ENCODE measurements around the gene TRAF1. TPM values are rescaled to one million over a fixed set of nuclear protein-coding genes. Genes with fewer than 3 reads are reported as not detected.

TRAF1 gene
- total RNA-seq, 2 experiments from 2014 or later = 97.1 to 102 TPM

DNA sequence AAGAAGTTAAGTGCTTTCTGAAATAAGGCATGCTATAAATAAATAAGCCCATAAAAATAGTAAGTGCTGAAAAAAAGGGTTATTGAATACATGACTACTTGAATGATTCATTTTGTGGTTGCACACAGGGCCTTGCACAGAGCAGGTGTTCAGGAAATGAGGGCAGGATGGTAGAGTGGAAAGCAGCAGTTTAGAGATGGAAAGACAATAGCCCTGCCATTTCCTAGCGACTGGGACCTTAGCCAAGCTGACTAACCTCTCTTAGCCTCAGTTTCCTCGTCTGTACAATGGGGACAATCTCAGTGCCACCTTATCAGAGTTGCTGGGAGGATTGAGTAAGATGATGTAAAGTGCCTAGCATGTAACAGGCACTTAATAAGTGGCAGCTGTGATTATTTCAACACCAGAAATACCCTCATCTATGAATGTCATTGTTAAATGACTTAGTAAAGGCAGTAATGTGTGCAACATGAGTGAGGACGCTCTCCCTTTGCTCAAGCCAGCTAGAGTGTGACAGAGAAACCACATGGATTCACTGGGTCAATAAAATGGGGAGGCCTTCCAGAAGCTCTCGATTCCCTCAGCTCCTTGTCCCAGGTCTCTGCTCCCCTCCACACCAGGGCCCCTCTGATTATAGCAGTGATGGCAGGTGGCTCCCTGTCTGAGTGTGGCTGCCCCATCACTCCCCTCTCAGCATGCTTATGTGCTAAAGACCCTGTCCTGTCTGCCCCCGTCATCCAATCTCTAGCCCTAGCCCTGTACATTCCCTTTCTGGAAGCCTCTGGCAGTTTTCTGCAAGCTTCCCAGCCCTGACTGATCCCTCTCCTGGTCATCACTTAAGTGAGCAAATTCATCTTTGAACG, 33.6 kb downstream of the TRAF1 start:
- Mint-ChIP-seq H3K4me1 (peaks cover 73% of the 10 kb centered on the region), H3K36me3 (peaks cover 7% of the 10 kb centered on the region), H3K4me3 (peak overlapping the region; percentile 79), H3K27me3 (no peaks in the 10 kb centered on the region), H3K27ac (peak overlapping the region; percentile 98), H3K9me3 (no peaks in the 10 kb centered on the region)
- ATAC-seq (ENCODE audit: low read depth) (peak; percentile 44), DNase-seq (peak; percentile 39)
- POLR2A ChIA-PET = interaction anchor here (1.1 to 7.0 kb wide), 9 partner anchors 10 to 39 kb away, joined by 4 to 210 read pairs (median 27); partner anchors contain the start of genes PHF19 and TRAF1

DNA sequence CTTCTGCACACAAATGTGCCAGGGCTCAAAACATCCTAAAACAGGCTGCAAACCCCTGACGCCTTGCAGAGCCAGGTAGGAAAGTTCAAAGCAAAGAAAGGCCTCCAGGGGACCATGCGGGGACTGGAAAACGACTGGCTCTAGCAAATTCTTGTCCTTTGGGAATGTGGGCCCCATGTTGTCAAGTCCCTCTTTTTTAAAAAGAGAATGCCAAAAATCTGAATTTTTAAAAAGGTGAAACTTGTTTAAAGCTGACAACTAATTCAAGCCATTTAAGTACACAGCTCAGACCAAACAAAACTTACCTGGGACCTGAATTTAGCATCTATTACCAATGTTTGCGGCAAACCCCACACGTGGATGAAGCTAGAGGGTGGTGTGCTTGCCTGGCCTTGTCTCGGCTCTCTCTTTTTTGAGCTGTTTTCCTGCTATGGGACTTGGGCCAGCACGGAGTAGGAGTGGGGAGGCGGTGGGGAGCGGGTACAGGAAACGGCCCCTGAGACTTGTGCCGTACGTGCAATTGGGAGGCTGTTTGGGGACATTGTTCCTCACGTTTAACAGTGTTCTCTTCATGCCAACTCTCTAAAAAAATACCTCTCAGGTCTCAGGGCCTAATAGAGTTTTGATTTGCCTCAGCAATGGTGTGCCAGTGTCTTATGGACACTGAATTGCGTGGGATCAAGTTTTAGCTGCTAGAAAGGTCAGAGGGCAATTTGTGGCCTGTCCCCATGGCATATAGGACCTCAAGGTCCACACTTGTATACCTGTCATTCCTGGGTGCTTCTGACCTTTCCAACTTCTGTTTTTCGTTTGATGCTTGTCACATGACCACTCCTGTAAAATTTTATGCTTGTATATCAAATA, 34.5 kb downstream of the TRAF1 start:
- Mint-ChIP-seq H3K4me3 (peak overlapping the region; percentile 79), H3K36me3 (peaks cover 7% of the 10 kb centered on the region)
- POLR2A ChIA-PET = interaction anchor here (1.0 to 7.0 kb wide), 12 partner anchors 9 to 99 kb away, joined by 3 to 210 read pairs (median 21); partner anchors contain the start of genes FBXW2, PHF19 and TRAF1

DNA sequence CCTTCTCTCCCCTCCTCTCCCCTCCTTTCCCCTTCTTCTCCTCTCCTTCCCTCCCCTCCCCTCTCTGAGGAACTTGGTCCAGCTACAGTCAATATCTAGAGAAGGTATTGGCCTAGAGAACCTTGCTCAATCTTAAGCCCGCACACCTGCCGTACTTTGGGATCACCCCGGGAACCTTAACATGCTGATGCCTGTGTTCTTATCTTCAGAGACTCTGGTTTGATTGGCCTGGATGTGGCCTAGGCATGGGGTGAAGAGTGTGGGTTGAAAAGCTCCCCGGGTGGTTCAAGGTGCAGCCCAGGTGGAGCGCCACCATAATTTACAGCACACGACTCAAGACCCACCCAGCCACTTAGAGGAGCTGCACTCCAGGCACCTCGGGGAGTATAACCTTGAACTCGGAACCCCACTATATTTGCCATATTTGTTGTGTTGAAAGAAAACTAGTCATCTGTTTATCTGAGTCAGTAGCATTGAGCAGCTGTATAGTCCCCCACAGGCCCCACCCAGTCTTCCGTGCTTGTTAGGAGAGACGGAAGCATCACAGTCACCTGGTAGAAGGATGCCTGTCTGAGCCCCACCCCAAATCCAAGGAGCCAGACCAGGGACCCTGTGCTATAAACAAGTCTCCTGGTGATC, 35.2 kb downstream of the TRAF1 start:
- H3K27ac Mint-ChIP-seq = peak overlapping the region; percentile 98
- peak overlapping the region; percentile 79 for H3K4me3 Mint-ChIP-seq
- DNase-seq (peak; percentile 59), ATAC-seq (ENCODE audit: low read depth) (peak; percentile 68)
- H3K4me1 Mint-ChIP-seq = peaks cover 61% of the 10 kb centered on the region
- H3K9me3 Mint-ChIP-seq = no peaks in the 10 kb centered on the region
- POLR2A ChIA-PET = interaction anchor here (1.0 to 7.0 kb wide), 12 partner anchors 8 to 98 kb away, joined by 3 to 210 read pairs (median 21); partner anchors contain the start of genes FBXW2, PHF19 and TRAF1
- peaks cover 2% of the 10 kb centered on the region for H3K36me3 Mint-ChIP-seq
- no peaks in the 10 kb centered on the region for H3K27me3 Mint-ChIP-seq

More for the DNA sequence above, 34.5 kb downstream of the TRAF1 start:
- Mint-ChIP-seq H3K27me3 (no peaks in the 10 kb centered on the region), H3K9me3 (no peaks in the 10 kb centered on the region), H3K27ac (peak overlapping the region; percentile 98), H3K4me1 (peaks cover 67% of the 10 kb centered on the region)
- ATAC-seq (ENCODE audit: low read depth) (peak; percentile 6), DNase-seq (peak; percentile 56)

DNA sequence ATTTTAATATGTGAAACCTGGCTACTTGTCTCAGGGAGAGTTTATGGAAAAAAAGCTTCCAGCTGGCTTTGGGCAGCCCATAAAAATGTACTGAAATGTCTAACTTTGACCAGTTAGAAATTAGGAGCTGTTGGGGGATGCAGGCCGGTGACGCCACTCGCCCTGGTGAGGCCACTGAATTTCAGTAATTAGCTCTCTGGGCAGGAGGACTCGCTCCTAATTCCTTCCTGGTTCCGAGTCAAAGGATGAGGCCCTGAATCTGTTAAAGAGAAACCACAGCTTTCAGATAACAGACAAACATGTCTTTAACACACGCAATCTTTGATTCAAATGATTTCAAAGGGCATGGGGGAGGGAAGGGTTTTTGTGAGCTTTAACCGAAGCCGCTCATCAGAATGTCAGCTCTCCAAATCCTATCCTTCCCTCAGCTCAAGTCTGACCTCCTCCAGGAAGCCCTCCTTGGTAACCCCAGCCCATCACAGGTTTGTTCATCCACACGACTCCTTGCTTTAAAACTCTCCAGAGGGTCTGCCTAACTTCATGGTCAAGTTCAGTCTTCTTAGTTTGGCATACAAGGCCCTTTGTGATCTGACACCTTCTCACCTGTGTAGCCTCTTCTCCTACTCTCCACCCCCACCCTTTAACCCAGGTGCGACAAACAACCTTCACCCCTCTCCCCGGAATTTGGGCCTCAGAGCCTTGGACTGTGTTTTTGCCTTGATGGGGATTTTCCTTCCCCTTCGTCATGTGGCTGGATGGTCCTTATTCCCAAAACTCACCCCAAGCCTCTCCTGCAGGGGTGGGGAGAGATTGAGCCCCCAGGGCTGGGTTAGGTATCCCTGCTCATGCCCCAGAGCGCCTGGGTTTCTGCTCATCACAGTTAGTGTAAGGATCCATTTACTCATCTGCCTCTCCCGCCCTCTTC, 36.0 kb downstream of the TRAF1 start:
- no peaks in the 10 kb centered on the region for H3K27me3 Mint-ChIP-seq
- no peaks in the 10 kb centered on the region for H3K9me3 Mint-ChIP-seq
- ATAC-seq (ENCODE audit: low read depth) (peak; percentile 21), DNase-seq (peak; percentile 43)
- POLR2A ChIA-PET = interaction anchor here (0.7 to 7.0 kb wide), 16 partner anchors 7 to 279 kb away, joined by 3 to 210 read pairs (median 8); partner anchors contain the start of genes FBXW2, PHF19 and TRAF1
- H3K27ac Mint-ChIP-seq = peak overlapping the region; percentile 98
- peak overlapping the region; percentile 79 for H3K4me3 Mint-ChIP-seq
- peaks cover 6% of the 10 kb centered on the region for H3K36me3 Mint-ChIP-seq
- peaks cover 65% of the 10 kb centered on the region for H3K4me1 Mint-ChIP-seq

DNA sequence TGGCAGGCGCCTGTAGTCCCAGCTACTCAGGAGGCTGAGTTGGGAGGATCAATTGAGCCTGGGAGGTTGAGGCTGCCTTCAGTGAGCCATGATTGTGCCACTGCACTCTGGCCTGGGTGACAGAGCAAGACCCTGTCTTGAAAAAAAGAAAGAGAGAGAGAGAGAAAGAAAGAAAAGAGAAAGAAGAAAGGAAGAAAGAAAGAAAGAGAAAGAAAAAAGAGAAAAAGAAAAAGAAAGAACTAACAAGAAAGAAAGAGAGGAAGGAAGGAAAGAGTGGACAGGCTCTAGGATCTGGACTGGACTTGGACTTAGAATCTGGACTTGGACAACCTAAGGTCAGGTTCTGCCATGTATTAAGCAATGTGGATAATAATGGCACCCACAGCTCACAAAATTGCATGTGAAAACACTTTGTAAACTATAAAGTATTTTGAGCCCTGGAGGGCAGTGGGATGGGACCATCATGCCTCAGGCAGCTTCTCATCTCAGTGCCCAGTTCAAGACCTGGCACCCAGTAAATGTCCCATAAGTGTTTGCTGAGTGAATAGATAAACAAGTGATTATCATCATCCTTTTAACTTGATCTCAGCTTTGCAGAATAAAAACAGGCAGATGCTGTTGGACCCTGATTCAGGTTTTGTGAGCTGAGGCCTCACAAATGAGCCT, 36.9 kb downstream of the TRAF1 start:
- DNase-seq (no peak), ATAC-seq (ENCODE audit: low read depth) (no peak)
- H3K4me1 Mint-ChIP-seq = peaks cover 62% of the 10 kb centered on the region
- peak overlapping the region; percentile 79 for H3K4me3 Mint-ChIP-seq
- H3K27me3 Mint-ChIP-seq = no peaks in the 10 kb centered on the region
- no peaks in the 10 kb centered on the region for H3K9me3 Mint-ChIP-seq
- peak overlapping the region; percentile 98 for H3K27ac Mint-ChIP-seq
- peaks cover 6% of the 10 kb centered on the region for H3K36me3 Mint-ChIP-seq
- POLR2A ChIA-PET = interaction anchor here (0.7 to 7.0 kb wide), 13 partner anchors 13 to 278 kb away, joined by 3 to 210 read pairs (median 10); partner anchors contain the start of genes PHF19 and TRAF1

DNA sequence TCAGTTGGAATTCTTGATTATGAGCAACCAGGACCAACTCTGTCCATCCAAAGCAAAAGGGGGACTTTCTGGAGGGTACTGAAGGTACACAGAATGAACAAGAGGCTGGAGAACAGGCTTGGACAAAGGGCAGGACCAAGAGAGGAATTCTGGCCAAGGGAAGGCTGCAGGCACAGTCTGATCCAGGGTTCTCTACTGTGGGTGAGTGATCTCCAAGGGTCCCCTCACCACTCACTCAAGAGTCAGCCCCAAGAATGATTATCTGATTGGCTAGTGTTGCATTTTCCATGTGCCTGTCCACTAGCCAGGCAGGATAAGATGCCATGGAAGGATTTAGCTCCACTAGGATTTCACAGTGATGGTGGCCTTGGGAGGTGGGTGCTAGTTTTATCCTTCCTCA, 38.0 kb downstream of the TRAF1 start:
- Mint-ChIP-seq H3K9me3 (no peaks in the 10 kb centered on the region), H3K27ac (peak overlapping the region; percentile 98), H3K4me1 (peaks cover 68% of the 10 kb centered on the region), H3K36me3 (peaks cover 6% of the 10 kb centered on the region), H3K27me3 (no peaks in the 10 kb centered on the region), H3K4me3 (no peak overlapping the region)
- POLR2A ChIA-PET = interaction anchor here (0.8 to 7.0 kb wide), 6 partner anchors 12 to 96 kb away, joined by 3 to 210 read pairs (median 33); partner anchors contain the start of genes FBXW2, PHF19 and TRAF1
- DNase-seq = no peak
- no peak for ATAC-seq (ENCODE audit: low read depth)

DNA sequence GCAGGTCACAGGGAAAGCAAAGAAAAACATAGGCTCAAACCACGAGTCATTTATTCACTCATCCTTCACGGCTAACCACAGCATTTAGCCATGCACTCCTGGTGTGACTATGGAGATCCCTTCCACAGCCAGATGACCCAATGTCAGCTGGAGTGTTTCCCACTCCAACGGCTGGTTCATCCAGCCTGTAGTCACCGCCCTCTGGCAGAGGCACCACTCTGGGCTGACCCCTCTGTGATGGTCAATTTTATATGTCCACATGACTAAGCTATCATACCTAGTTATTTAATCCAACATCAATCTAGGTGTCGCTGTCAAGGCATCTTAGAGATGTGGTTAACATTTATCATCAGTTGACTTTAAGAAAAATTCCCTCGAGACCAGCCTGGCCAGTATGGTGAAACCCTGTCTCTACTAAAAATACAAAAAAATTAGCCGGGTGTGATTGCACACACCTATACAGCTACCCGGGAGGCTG, 40.1 kb downstream of the TRAF1 start:
- Mint-ChIP-seq H3K27me3 (no peaks in the 10 kb centered on the region), H3K9me3 (no peaks in the 10 kb centered on the region), H3K27ac (no peak overlapping the region), H3K36me3 (peaks cover 4% of the 10 kb centered on the region), H3K4me1 (peaks cover 62% of the 10 kb centered on the region), H3K4me3 (no peak overlapping the region)
- DNase-seq = no peak
- no peak for ATAC-seq (ENCODE audit: low read depth)
- POLR2A ChIA-PET = interaction anchor here (1.2 to 1.3 kb wide), 2 partner anchors 10 to 17 kb away, joined by 3 to 5 read pairs; no protein-coding TSS in a partner anchor

DNA sequence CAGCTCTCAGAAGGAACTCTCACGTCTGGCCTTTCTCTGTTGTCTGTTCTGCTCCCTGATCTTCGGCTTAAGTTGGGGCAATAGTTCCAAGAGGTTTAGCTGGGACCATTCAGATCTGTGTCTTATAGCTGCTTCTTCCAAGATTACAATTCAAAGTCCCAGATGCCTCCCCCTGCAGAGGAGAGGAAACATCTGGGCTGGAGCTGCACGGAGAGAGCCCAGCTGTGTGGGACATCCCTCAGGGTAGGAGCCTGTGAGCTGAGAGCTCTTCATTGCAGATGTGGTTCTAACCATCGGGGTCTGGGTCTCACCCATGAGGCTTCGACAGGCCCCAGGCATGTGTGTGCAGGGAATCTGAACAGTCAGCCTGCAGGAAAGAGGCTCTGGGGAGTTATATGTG, 40.6 kb downstream of the TRAF1 start:
- DNase-seq = no peak
- H3K36me3 Mint-ChIP-seq = peaks cover 4% of the 10 kb centered on the region
- no peaks in the 10 kb centered on the region for H3K9me3 Mint-ChIP-seq
- H3K4me1 Mint-ChIP-seq = peaks cover 61% of the 10 kb centered on the region
- peak overlapping the region; percentile 54 for H3K27ac Mint-ChIP-seq
- POLR2A ChIA-PET = interaction anchor here (1.1 to 1.3 kb wide), 4 partner anchors 10 to 18 kb away, joined by 3 to 5 read pairs (median 4); no protein-coding TSS in a partner anchor
- no peak for ATAC-seq (ENCODE audit: low read depth)
- no peaks in the 10 kb centered on the region for H3K27me3 Mint-ChIP-seq
- no peak overlapping the region for H3K4me3 Mint-ChIP-seq

DNA sequence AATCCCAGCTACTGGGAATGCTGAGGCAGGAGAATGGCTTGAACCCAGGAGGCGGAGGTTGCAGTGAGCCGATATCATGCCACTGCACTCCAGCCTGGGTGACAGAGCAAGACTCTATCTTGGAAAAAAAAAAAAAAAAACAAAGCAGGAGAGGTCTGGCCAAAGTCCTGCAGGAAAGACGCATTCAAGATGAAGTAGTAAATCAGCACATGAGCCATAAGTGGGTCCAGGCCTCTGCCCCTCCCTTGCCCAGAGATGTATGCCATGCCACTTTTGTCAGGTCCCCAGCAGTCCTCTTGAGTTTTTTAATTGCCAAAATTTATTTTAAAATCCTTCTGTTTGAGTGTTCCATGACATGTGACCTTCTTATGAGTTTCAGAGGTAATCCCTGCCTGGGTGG, 41.1 kb downstream of the TRAF1 start:
- no peak for DNase-seq
- POLR2A ChIA-PET = interaction anchor here (1.1 to 1.3 kb wide), 3 partner anchors 10 to 19 kb away, joined by 3 to 4 read pairs (median 3); no protein-coding TSS in a partner anchor
- Mint-ChIP-seq H3K27ac (no peak overlapping the region), H3K4me3 (no peak overlapping the region), H3K27me3 (no peaks in the 10 kb centered on the region), H3K4me1 (peaks cover 61% of the 10 kb centered on the region), H3K36me3 (peaks cover 5% of the 10 kb centered on the region), H3K9me3 (no peaks in the 10 kb centered on the region)
- no peak for ATAC-seq (ENCODE audit: low read depth)

DNA sequence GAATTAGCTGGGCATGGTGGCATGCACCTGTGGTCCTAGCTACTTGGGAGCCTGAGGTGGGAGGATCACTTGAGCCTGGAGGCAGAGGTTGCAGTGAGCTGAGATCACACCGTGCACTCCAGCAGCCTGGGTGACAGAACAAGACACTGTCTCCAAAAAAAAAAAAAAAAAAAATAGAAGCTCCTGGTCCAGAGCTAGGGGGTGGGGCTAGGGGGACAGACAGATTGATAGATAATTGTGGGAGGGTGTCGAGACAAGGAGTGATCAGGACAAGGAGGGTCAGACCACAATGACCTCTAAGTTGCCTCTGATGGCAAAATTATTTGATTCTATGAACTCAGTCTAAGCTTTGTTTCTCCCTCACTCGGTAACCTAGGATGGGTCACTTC, 43.0 kb downstream of the TRAF1 start:
- no peaks in the 10 kb centered on the region for H3K27me3 Mint-ChIP-seq
- peaks cover 5% of the 10 kb centered on the region for H3K36me3 Mint-ChIP-seq
- no peak overlapping the region for H3K27ac Mint-ChIP-seq
- H3K4me3 Mint-ChIP-seq = peak overlapping the region; percentile 18
- no peak for DNase-seq
- H3K4me1 Mint-ChIP-seq = peaks cover 59% of the 10 kb centered on the region
- ATAC-seq (ENCODE audit: low read depth) = no peak
- H3K9me3 Mint-ChIP-seq = no peaks in the 10 kb centered on the region
- POLR2A ChIA-PET = interaction anchor here (0.6 to 2.6 kb wide), 11 partner anchors 8 to 52 kb away, joined by 3 to 21 read pairs (median 5); no protein-coding TSS in a partner anchor
